Hematopoietic multipotent progenitor cell treated with erythropoietin and hydrocortisone succinate and interleukin-3 and kit ligand, for 4 days (in vitro differentiated cells): Measurements from ENCODE around the gene RAC3.

Source experiments
- DNase-seq: peaks from one replicate; pipeline ENCODE4 v3.0.0-alpha.2; 2015

The RAC3 gene

DNA sequence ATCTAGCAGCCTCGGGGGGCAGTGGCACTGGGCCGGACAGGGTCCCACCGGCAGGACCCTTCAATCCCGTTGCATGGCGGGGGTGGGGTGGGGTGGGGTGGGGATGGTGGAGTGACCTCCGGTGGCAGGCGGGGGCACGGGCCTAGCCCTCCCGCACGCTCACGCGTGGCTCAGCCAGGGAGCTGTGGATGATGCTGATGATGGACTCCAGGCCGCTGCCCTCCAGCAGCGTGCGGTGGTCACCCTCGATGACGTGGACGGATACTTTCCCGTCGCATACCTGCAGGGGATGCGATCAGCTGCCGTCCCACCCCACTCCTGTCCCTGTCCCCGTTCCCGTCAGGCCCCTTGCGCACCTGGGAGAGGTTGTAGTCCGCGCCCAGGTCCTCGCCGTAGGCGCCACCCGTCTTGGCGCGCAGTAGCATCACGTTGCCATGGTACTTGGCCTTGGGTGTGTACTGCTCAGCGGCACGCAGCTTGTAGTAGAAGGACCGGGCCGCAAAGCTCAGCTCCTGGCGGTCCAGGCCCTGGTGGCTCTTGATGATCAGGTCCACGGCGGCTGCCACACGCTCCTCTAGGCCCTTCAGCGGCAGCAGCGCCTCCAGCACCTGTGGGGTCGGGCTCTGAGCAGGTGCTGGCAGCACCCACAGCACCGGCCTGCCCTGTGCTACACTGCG is 47.7 kb downstream of the RAC3 start:
- no peak for DNase-seq

DNA sequence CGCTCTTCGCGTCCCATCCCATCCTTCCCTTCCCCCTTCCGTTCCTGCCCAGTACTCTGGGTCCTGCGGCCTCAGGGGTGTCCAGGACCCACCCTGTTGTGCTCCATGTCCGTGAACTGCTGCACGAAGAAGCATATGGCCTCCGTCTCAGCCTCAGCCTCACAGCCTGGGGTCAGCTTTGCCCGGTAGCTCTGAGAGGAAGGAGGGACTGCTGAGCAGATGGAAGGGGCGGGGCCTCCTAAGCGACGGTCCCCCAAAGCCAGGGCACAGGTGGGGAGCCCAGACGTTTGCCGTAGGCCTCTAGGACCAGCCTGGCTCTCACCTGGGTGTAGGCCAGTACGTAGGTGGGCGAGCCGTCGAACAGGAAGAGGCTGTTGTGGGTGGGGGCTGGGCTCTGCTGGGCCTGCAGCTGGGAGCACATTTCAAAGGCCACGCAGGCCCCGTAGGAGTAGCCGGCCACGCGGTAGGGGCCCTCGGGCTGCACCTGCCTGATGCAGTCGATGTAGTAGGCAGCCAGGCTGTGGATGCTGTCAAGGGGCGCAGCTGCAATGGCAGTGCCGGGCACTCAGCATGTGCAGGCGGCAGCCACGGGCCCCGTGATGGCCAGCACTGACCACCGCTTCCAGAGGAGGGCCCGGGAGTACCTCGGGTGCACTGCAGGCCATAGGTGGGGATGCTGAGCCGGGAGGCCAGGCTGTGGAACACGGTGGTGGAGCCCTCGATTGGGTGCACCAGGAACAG is 48.7 kb downstream of the RAC3 start:
- DNase-seq = no peak

DNA sequence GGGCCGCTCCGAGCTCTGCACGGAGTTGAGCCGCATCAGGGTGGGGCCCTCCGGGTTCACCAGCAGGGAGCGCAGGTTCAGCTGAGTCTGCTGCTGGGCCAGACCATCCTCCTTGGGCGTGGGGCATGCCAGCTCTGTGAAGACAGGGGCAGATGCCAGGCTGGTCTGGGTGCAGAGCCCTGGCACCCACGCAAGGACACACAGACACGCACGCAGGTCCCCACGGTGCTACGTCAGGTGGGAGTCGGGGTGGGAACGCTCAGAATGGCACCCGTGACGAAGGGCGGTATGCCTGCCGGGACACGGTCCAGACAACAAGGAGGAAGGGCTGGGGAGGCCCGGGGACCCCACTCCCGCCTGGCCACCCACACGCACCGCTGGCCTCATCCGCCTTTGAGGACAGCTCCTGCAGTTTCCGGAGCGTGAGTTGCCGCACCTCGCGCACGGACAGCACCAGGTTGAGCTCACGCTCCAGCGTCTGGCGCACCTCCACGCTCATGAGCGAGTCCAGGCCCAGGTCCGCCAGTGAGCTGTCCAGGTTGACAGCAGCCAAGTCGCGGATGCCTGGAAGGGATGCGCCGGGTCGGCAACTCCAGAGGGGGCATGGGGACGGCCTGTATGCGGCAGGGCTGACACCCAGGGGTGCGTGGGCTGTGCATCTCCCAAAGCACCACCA is 49.4 kb downstream of the RAC3 start:
- no peak for DNase-seq

DNA sequence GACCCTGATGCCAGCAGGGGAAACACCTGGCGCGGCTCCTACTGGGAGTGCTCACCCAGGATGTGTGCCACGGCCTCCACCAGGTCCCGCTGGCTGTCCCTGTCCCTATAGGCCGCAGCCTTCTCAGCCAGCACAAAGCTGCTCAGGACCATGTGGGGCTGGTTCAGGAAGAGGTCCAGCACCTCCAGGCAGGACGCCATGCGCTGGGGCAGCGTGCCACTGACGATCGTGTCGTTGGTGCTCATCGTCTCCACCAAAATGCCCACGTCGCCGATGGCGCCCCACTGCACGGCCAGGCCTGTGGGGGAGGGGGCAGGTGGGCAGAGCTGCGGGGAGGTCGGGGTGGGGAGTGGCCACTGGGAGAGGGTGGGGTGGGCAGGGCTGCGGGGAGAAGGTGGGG is 50.1 kb downstream of the RAC3 start:
- no peak for DNase-seq

DNA sequence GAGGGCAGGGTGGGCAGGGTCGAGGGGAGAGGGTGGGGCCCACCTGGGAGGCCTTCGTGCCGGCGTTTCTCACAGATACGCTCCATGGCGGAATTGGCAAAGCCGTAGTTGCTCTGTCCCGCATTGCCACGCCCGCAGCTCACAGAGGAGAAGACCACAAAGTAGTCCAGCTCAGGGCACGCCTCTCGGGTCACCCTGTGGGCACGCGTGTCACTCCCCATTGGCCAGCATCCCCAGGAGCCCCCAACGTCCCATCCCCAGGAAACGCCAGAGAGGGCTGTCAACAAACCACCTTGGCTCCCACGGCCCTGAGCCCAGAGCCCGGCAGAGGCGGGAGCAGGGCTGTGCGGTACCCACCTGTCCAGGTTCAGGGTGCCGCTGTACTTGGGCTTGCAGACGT is 50.5 kb downstream of the RAC3 start:
- no peak for DNase-seq

DNA sequence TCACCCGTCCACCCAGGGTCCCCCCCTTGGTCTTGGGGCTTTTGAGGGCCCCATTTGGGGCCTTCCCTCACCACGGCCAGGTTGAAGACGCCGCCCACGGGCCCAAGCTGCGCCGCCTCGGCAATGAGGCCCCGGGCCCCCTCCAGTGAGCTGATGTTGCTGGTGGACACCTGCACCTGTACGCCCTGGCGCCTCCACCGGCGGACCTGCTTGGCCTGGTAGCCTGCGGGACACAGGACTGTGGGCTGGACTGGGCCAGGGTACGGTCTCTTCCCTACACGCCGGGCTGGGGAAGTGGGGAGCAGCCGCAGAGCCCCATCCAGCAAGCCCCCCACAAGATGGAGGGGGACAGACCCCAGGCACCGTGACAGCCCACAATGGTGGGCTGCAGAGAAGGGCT is 51.0 kb downstream of the RAC3 start:
- DNase-seq = no peak

DNA sequence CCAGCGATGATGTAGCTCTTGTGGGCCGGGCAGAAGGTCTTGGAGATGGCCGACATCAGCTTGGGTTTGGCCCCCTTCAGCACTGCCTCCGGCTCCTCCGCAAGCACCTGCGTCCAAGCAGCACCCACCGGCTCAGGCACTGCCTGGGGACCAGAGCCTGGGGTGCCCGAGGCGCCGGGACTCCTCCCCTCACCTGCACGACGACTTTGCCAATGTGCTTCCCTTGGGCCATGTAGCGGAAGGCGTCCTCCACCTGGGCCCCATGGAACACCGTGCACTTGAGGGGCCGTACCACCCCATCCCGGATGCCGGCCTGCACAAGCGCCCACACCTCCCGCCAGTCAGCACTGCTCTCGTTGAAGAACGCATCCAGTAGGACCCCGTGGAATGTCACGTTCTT is 51.5 kb downstream of the RAC3 start:
- DNase-seq = no peak
